Memory B cell (primary cell): ENCODE results near the gene LEMD1.

Experiments used
- ATAC-seq: fragments of 150-1000 bp; cut with Tn5 transposase; 2 replicates; pipeline ENCODE4 v1.10.0; 2021; ENCODE audit warnings: low read depth, mild to moderate bottlenecking, moderate library complexity
- DNase-seq, 2 donors: peaks; one replicate each; pipeline ENCODE4 v3.0.0; 2022; ENCODE audit warnings: low spot score in 2 of 2
- H3K27ac Mint-ChIP-seq: one replicate; pipeline ENCODE4 v1.8.0; 2022; ENCODE audit warnings: mild to moderate bottlenecking, moderate library complexity, mixed read lengths
- H3K27me3 Mint-ChIP-seq: one replicate; pipeline ENCODE4 v1.8.0; 2022; ENCODE audit warnings: mixed read lengths
- H3K36me3 Mint-ChIP-seq: one replicate; pipeline ENCODE4 v1.8.0; 2022; ENCODE audit warnings: mild to moderate bottlenecking, mixed read lengths
- H3K4me1 Mint-ChIP-seq: one replicate; pipeline ENCODE4 v1.8.0; 2022; ENCODE audit warnings: mixed read lengths
- H3K4me3 Mint-ChIP-seq: one replicate; pipeline ENCODE4 v1.8.0; 2022; ENCODE audit warnings: mild to moderate bottlenecking, moderate library complexity, mixed read lengths
- H3K9me3 Mint-ChIP-seq: one replicate; pipeline ENCODE4 v1.8.0; 2022; ENCODE audit warnings: mixed read lengths

The LEMD1 gene

DNA sequence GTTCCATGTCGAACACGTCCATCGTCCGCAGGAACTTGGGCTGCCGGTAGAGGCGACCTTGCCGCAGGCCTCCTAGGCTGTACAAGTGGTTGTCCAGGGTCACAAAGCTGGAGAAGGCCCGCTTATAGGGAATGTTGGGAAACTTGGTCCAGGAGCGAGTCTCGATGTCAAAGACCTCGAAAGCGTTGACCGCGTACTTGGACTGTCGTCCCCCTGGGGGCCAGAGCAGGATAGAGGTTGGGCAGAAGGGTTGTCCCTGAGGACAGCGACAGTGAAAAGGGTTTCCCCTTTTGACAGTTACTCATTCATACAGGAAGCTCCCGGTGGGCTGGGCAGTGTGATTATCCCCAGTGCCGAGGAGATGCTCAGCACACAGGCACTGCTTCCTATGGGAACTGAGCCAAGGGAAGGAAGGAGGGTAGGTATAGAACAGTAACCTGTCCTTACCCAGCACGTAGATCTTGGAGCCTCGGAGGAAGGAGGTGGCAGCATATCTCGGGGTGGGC lies 82.6 kb downstream of the LEMD1 start:
- Mint-ChIP-seq H3K36me3 (no peaks in the 10 kb centered on the region), H3K4me1 (peaks cover 13% of the 10 kb centered on the region), H3K9me3 (no peaks in the 10 kb centered on the region), H3K27me3 (no peaks in the 10 kb centered on the region), H3K4me3 (no peak overlapping the region), H3K27ac (no peak overlapping the region)
- ATAC-seq (no peak), DNase-seq (no peak)

DNA sequence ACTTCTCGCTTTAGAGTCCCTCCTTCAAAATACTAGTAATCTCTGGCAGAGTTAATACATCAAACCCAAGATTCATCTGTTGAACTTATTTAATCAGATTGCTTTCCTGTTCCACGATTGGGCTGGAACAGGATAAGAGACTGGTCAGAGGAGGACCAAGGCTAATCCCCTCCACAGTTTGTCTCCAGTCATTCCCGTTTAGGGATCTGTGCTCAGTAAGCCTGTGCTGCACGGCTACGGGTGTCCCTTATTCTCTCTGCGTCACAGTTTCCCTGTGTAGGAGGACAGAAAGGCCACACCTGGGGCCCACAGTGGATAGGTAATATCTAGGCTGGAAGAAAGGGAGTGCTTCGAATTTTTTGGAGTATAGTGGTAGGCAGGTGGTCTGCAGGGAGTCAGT lies 83.8 kb downstream of the LEMD1 start:
- H3K36me3 Mint-ChIP-seq: no peaks in the 10 kb centered on the region
- no peak for ATAC-seq
- peaks cover 10% of the 10 kb centered on the region for H3K4me1 Mint-ChIP-seq
- no peaks in the 10 kb centered on the region for H3K9me3 Mint-ChIP-seq
- H3K27ac Mint-ChIP-seq: no peak overlapping the region
- DNase-seq: no peak
- no peak overlapping the region for H3K4me3 Mint-ChIP-seq
- H3K27me3 Mint-ChIP-seq: peaks cover 3% of the 10 kb centered on the region

DNA sequence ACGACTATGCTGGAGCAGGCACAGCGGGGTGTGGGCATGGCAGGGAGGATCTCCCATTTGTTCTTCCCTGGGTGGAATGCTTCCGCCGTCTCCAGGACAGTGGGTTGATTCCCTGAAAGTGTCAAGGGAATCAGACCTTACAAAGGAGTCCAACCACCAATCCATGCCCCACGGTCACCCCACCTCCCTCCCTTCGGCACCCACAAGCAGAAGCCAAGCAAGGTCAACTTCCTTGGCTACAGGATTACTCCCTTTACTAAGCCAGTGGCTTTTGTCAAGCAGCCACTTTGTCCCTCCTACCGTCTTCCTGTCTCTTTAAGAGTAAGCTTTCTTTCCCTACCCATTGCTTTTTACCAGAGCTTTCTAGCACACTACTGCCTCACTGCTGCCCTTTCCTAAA lies 84.4 kb downstream of the LEMD1 start:
- DNase-seq (no peak), ATAC-seq (no peak)
- Mint-ChIP-seq H3K4me3 (no peak overlapping the region), H3K9me3 (no peaks in the 10 kb centered on the region), H3K27ac (no peak overlapping the region), H3K36me3 (no peaks in the 10 kb centered on the region), H3K4me1 (peaks cover 6% of the 10 kb centered on the region), H3K27me3 (peaks cover 3% of the 10 kb centered on the region)

DNA sequence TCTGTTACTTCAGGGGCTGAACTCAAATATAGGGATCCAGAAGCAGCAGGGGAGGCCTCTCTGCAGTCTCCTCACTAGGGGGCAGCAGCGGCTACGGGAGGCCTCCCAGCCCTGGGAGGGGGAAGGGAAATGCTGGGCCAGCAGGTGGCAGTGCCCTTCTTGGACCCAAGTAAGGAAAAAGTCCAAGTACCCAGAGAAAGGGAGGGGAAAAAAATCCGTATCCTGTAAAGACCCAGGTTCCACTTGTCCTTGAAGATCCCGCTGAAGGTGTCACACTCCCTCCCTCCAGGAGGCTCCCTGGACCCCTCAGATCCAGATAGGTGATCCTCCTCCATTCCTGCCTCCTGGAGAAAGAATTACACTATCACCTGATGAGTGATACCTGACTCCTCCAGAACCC lies 86.2 kb downstream of the LEMD1 start:
- peak; percentile 95 for ATAC-seq
- peaks cover 5% of the 10 kb centered on the region for H3K27me3 Mint-ChIP-seq
- peaks cover 7% of the 10 kb centered on the region for H3K4me1 Mint-ChIP-seq
- peak overlapping the region; percentile 2 for H3K27ac Mint-ChIP-seq
- no peak overlapping the region for H3K4me3 Mint-ChIP-seq
- no peaks in the 10 kb centered on the region for H3K9me3 Mint-ChIP-seq
- H3K36me3 Mint-ChIP-seq: no peaks in the 10 kb centered on the region
- peak; percentile 79 to 85 for DNase-seq

DNA sequence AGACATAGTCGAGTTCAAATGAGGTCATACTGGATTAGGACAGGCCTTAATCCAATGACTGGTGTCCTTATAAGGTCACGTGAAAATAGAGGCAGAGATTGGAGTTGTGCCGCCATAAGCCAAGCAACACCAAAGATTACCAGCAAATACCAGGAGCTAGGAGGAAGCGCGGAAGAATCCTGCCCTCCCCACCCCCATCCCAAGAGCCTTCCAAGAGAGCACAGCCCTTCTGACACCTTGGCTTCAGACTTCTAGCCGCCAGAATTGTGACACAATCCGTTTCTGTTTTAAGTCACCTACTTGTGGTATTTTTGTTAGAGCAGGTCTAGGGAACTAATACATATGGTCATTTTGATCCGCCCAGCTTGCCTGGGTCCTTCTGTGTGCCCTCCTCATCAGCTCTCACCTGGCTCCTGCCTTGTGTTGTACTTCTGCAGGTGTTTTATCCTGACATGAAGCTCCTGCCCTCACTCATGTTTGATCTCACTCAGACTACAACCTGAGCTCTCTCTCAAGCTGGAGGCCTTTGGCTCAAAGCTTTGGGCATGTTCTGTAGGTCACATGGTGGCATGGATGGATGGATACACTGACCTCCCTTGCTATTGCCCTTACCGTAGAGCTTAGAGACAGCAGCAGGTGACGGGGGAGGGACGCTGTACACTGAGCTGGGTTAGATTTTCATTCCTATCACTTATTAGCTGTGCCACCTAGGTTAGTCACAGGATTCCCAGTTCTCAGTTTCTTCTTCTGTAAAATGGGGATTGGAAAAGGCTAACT lies 89.7 kb downstream of the LEMD1 start:
- H3K4me3 Mint-ChIP-seq: no peak overlapping the region

More for the DNA sequence above, 89.7 kb downstream of the LEMD1 start:
- DNase-seq: no peak
- H3K36me3 Mint-ChIP-seq: no peaks in the 10 kb centered on the region
- H3K9me3 Mint-ChIP-seq: no peaks in the 10 kb centered on the region
- no peak for ATAC-seq
- H3K27ac Mint-ChIP-seq: no peak overlapping the region
- H3K27me3 Mint-ChIP-seq: peaks cover 12% of the 10 kb centered on the region
- peaks cover 2% of the 10 kb centered on the region for H3K4me1 Mint-ChIP-seq
